SJSA1 (cell line): Measurements from ENCODE around the gene PPFIA1. TPM values are rescaled to one million over a fixed set of nuclear protein-coding genes. Genes with fewer than 3 reads are reported as not detected.

ENCODE experiments used
- DNase-seq, 2 experiments: peaks; one replicate each; pipeline ENCODE4 v3.0.0-alpha.2; 2015 to 2020; ENCODE audit warnings: low spot score in 2 of 2, low read depth in 1 of 2
- H3K27ac ChIP-seq: fragments of 250-450 bp; sonication (Bioruptor Pico); 2 replicates; pipeline ENCODE4 v1.5.1; 2020; ENCODE audit warnings: mild to moderate bottlenecking, moderate library complexity
- H3K27me3 ChIP-seq: fragments of 250-450 bp; sonication (Bioruptor Pico); replicated peaks from 2 replicates; pipeline ENCODE4 v1.5.1; 2020; ENCODE audit warnings: mild to moderate bottlenecking, moderate library complexity
- H3K36me3 ChIP-seq: fragments of 250-450 bp; sonication (Bioruptor Pico); 2 replicates; pipeline ENCODE4 v1.5.1; 2020; ENCODE audit warnings: mild to moderate bottlenecking
- H3K4me1 ChIP-seq: fragments of 250-450 bp; sonication (Bioruptor Pico); replicated peaks from 2 replicates; pipeline ENCODE4 v1.6.1; 2021; ENCODE audit warnings: mild to moderate bottlenecking
- H3K4me3 ChIP-seq: fragments of 250-450 bp; sonication (Bioruptor Pico); 2 replicates; pipeline ENCODE4 v1.5.1; 2020; ENCODE audit warnings: mild to moderate bottlenecking
- H3K9me3 ChIP-seq: fragments of 250-450 bp; sonication (Bioruptor Pico); replicated peaks from 2 replicates; pipeline ENCODE4 v1.5.1; 2020; ENCODE audit warnings: mild to moderate bottlenecking
- total RNA-seq: library from RNA; depleted of rRNA; stranded (reverse); fragments of >200 nt; shearing (Covaris generic); gene quantifications from 2 replicates; pipeline ENCODE4 v1.2.3, GENCODE V29; 2014

The PPFIA1 gene
- total RNA-seq, 1 experiment from 2014 or later = 106 TPM

- H3K27ac ChIP-seq = no peak overlapping the region
- H3K4me1 ChIP-seq = peaks cover 7% of the 10 kb centered on the region
- DNase-seq = no peak
- H3K9me3 ChIP-seq = no peaks in the 10 kb centered on the region
- peaks cover 28% of the 10 kb centered on the region for H3K27me3 ChIP-seq
- no peak overlapping the region for H3K4me3 ChIP-seq
- H3K36me3 ChIP-seq = peaks cover 3% of the 10 kb centered on the region
These were observed 5.1 kb upstream of the PPFIA1 start for GRCh38 chr11:70265341-70265740.

GRCh38 chr11:70267405-70267950, 3.0 kb upstream of the PPFIA1 start:
- peaks cover 6% of the 10 kb centered on the region; the same call in 1 of the 2 replicates for H3K9me3 ChIP-seq
- no peak for DNase-seq

DNA sequence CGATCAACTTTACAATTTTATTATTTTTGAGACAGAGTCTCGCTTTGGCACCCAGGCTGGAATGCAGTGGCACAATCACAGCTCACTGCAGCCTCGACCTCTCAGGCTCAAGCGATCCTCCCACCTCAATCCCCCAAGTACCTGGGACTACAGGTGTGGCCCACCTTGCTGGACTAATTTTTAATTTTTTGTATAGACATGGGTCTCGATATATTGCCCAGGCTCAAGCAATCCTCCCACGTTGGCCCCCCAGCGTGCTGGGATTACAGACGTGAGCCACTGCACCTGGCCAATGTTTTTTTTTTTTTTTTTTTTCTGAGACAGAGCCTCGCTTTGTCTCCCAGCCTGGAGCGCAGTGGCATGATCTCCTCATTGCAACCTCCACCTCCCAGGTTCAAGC, 2.0 kb upstream of the PPFIA1 start:
- no peak overlapping the region for H3K4me3 ChIP-seq
- H3K27ac ChIP-seq = no peak overlapping the region
- peaks cover 24% of the 10 kb centered on the region for H3K27me3 ChIP-seq
- H3K4me1 ChIP-seq = peaks cover 11% of the 10 kb centered on the region
- H3K36me3 ChIP-seq = peaks cover 29% of the 10 kb centered on the region
- no peak for DNase-seq
- H3K9me3 ChIP-seq = peaks cover 6% of the 10 kb centered on the region; the same call in 1 of the 2 replicates

More at GRCh38 chr11:70267405-70267950, 3.0 kb upstream of the PPFIA1 start:
- Histone ChIP-seq H3K4me1 (peaks cover 11% of the 10 kb centered on the region), H3K27ac (no peak overlapping the region), H3K4me3 (no peak overlapping the region), H3K36me3 (peaks cover 19% of the 10 kb centered on the region), H3K27me3 (peaks cover 28% of the 10 kb centered on the region)

- Histone ChIP-seq H3K27ac (peak overlapping the region; percentile 85), H3K4me1 (peaks cover 11% of the 10 kb centered on the region), H3K9me3 (peaks cover 6% of the 10 kb centered on the region; the same call in 1 of the 2 replicates), H3K27me3 (peaks cover 16% of the 10 kb centered on the region), H3K4me3 (peak overlapping the region; percentile 100), H3K36me3 (peaks cover 55% of the 10 kb centered on the region)
- DNase-seq = peak; percentile 75 to 77
These were observed 573 bp downstream of the PPFIA1 start for GRCh38 chr11:70270877-70271648.

DNA sequence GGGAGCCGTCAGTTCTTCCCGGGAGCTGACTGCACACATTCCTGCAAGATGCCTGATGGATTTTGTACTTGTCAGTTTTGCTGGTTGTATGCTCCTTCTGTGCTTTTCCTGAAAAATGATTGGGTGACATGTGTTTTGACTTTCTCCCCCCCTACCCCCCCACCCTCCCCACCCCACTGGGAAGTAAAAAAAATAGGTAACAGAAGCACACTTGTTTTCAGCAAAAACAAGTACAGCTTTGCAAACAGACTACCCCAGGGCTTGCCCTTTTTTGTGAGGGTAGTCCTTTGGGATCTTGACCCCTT, 1.1 kb downstream of the PPFIA1 start:
- Histone ChIP-seq H3K27ac (no peak overlapping the region), H3K36me3 (peaks cover 60% of the 10 kb centered on the region), H3K4me3 (peak overlapping the region; percentile 100), H3K4me1 (peaks cover 11% of the 10 kb centered on the region), H3K27me3 (peaks cover 10% of the 10 kb centered on the region), H3K9me3 (peaks cover 6% of the 10 kb centered on the region; the same call in 1 of the 2 replicates)
- no peak for DNase-seq

DNA sequence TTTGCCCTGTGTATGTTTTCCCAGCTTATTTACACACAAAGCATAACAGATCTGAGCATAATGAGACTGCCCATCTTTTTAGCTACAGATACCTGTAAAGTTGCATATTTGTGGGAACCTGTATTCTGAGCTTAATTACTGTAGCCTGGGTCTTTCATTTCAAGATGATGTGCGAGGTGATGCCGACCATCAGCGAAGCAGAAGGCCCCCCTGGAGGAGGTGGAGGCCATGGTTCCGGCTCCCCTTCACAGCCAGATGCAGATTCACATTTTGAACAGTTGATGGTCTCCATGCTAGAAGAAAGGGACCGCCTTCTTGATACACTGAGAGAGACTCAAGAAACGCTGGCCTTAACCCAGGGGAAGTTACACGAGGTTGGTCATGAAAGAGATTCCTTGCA, 1.5 kb downstream of the PPFIA1 start:
- peaks cover 6% of the 10 kb centered on the region; the same call in 1 of the 2 replicates for H3K9me3 ChIP-seq
- no peak overlapping the region for H3K4me3 ChIP-seq
- H3K27ac ChIP-seq = no peak overlapping the region

DNA sequence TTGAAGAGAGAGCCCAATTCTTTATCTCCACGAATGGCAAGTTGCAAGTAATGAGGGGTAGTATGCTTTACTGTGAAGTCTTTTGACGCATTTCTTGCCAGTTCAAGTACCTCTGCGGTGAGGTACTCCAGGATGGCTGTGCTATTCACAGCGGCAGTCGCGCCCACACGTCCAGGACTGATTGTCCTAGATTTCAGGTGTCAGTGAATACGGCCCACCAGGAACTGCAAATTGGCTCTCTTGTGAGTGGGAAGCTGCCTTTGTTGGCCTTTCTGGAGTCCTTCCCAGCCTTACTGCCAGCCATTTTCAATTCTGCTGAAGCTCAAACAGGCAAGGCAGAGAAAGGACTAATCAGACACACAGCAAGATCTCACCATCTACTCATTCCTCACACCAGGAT, 8.5 kb downstream of the PPFIA1 start:
- Histone ChIP-seq H3K36me3 (peaks cover 86% of the 10 kb centered on the region), H3K27me3 (no peaks in the 10 kb centered on the region), H3K9me3 (no peaks in the 10 kb centered on the region; the same call in 1 of the 2 replicates), H3K4me1 (no peaks in the 10 kb centered on the region), H3K4me3 (no peak overlapping the region), H3K27ac (no peak overlapping the region)
- DNase-seq = no peak

More for the DNA sequence above, 1.5 kb downstream of the PPFIA1 start:
- no peak for DNase-seq
- H3K36me3 ChIP-seq = peaks cover 61% of the 10 kb centered on the region
- H3K4me1 ChIP-seq = peaks cover 11% of the 10 kb centered on the region
- peaks cover 6% of the 10 kb centered on the region for H3K27me3 ChIP-seq

GRCh38 chr11:70281156-70281609, 10.7 kb downstream of the PPFIA1 start:
- no peak overlapping the region for H3K4me3 ChIP-seq
- H3K4me1 ChIP-seq = no peaks in the 10 kb centered on the region
- no peak overlapping the region for H3K27ac ChIP-seq
- peaks cover 86% of the 10 kb centered on the region for H3K36me3 ChIP-seq
- no peak for DNase-seq
- H3K27me3 ChIP-seq = no peaks in the 10 kb centered on the region
- H3K9me3 ChIP-seq = no peaks in the 10 kb centered on the region; the same call in 1 of the 2 replicates

- H3K9me3 ChIP-seq = no peaks in the 10 kb centered on the region; the same call in 1 of the 2 replicates
- peaks cover 87% of the 10 kb centered on the region for H3K36me3 ChIP-seq
- H3K27ac ChIP-seq = no peak overlapping the region
- H3K4me1 ChIP-seq = no peaks in the 10 kb centered on the region
- H3K27me3 ChIP-seq = no peaks in the 10 kb centered on the region
- H3K4me3 ChIP-seq = no peak overlapping the region
- DNase-seq = no peak
These were observed 11.5 kb downstream of the PPFIA1 start for GRCh38 chr11:70282012-70282411.

- Histone ChIP-seq H3K36me3 (peaks cover 89% of the 10 kb centered on the region), H3K27me3 (no peaks in the 10 kb centered on the region), H3K4me3 (no peak overlapping the region), H3K27ac (no peak overlapping the region), H3K9me3 (no peaks in the 10 kb centered on the region), H3K4me1 (no peaks in the 10 kb centered on the region)
- DNase-seq = no peak
These were observed 18.2 kb downstream of the PPFIA1 start for GRCh38 chr11:70288721-70289120.

GRCh38 chr11:70289582-70289981, 19.1 kb downstream of the PPFIA1 start:
- no peak overlapping the region for H3K4me3 ChIP-seq
- no peaks in the 10 kb centered on the region for H3K4me1 ChIP-seq
- DNase-seq = no peak
- no peaks in the 10 kb centered on the region for H3K27me3 ChIP-seq
- no peaks in the 10 kb centered on the region for H3K9me3 ChIP-seq
- no peak overlapping the region for H3K27ac ChIP-seq
- H3K36me3 ChIP-seq = peaks cover 86% of the 10 kb centered on the region

GRCh38 chr11:70290361-70291065, 20.0 kb downstream of the PPFIA1 start:
- no peak overlapping the region for H3K27ac ChIP-seq
- H3K36me3 ChIP-seq = peaks cover 77% of the 10 kb centered on the region
- H3K4me3 ChIP-seq = no peak overlapping the region
- H3K27me3 ChIP-seq = no peaks in the 10 kb centered on the region
- no peaks in the 10 kb centered on the region for H3K4me1 ChIP-seq
- DNase-seq = no peak
- H3K9me3 ChIP-seq = no peaks in the 10 kb centered on the region

DNA sequence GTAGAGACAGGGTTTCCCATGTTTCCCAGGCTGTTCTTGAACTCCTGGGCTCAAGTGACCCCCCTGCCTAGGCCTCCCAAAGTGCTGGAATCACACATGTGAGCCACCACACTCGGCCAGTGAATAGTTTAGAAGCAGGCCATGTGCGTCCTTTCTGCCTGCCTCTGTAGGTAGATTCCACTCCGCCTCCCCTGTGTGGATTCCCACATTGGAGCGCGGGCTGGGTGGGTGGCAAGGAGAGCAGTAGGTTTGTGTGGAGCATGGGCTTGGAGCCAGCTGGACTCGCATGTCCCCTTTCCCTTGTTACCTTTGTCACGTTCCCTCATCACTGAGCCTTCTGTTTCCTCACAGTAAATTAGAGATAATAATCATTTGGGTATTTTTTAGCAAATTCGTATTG, 21.7 kb downstream of the PPFIA1 start:
- no peak overlapping the region for H3K27ac ChIP-seq
- no peaks in the 10 kb centered on the region for H3K9me3 ChIP-seq
- no peaks in the 10 kb centered on the region for H3K27me3 ChIP-seq
- H3K4me1 ChIP-seq = peaks cover 3% of the 10 kb centered on the region; the same call in 1 of the 2 replicates
- H3K4me3 ChIP-seq = no peak overlapping the region
- H3K36me3 ChIP-seq = peaks cover 67% of the 10 kb centered on the region
- no peak for DNase-seq

DNA sequence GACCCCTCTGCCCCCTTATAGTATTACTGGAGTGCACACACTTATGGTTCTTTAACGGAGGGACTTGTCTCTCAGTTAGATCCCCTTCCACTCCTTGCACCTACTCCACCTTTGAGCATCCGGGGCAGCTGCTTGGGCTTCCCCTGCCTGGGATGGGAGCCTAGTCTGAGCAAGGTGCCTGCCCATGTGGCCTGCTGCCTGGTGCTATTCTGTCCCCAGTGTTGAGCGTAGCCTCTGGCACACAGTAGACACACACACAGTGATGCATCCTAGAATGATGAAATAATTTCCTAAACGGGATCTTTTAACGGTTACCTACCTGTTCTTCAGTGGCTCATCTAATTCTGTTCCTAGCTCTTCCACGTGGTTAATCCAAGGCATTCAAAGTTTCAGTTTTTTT, 22.4 kb downstream of the PPFIA1 start:
- Histone ChIP-seq H3K4me1 (peaks cover 5% of the 10 kb centered on the region; the same call in 1 of the 2 replicates), H3K36me3 (peaks cover 66% of the 10 kb centered on the region)

More for the DNA sequence above, 22.4 kb downstream of the PPFIA1 start:
- H3K27ac ChIP-seq = no peak overlapping the region
- no peaks in the 10 kb centered on the region for H3K9me3 ChIP-seq
- no peaks in the 10 kb centered on the region for H3K27me3 ChIP-seq
- DNase-seq = no peak
- H3K4me3 ChIP-seq = no peak overlapping the region
